Measurements from ENCODE around the gene SLC35A4. TPM values are rescaled to one million over a fixed set of nuclear protein-coding genes. Genes with fewer than 3 reads are reported as not detected.
"Not testable (repeated sequence)": the region's sequence is repeated elsewhere in the genome, so short reads cannot be mapped to it uniquely, and the experiment has no call there.

Gene SLC35A4
- total RNA-seq, 1 donor from 2014 or later, result 21.4 TPM

GRCh38 chr5:140598836-140599235 lies 34.2 kb downstream of the SLC35A4 start:
- Histone ChIP-seq H3K4me3 (no peak overlapping the region), H3K4me1 (no peaks in the 10 kb centered on the region), H3K36me3 (no peaks in the 10 kb centered on the region), H3K9me3 (no peaks in the 10 kb centered on the region), H3K27me3 (no peaks in the 10 kb centered on the region), H3K27ac (no peak overlapping the region)
- intact Hi-C loops (cut with DNase I), result no loop called here
- TF ChIP-seq POLR2A (IDR thresholded peaks at IDR 0.05), result no peak
- TF ChIP-seq POLR2AphosphoS5 (IDR thresholded peaks at IDR 0.05; ENCODE audit: insufficient read depth in 1 of 2, low read depth in 1 of 2), result no peak
- TF ChIP-seq CTCF (IDR thresholded peaks at IDR 0.05), result no peak
- DNase-seq (ENCODE audit: extremely low spot score in 2 of 2), result no peak

DNA sequence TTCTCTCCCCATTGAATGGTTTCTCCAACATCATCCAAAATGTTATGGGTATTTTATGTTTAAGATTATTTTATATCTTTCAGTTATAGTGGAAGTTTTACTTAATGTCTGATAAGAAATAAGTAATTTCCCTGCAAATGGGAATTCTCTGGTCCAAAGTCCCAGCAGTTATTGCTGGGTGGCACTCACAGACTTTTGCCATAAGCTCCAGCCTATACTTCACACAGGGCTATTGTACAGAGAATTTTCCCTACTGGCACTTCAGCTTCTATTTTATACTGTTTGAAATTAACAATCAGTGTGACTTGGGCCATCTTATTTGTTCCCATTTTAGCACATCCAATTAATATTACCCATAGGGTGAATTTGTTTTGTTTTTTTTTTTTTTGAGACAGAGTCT lies 35.5 kb downstream of the SLC35A4 start:
- no peaks in the 10 kb centered on the region for H3K9me3 ChIP-seq
- H3K4me1 ChIP-seq, result no peaks in the 10 kb centered on the region
- H3K27me3 ChIP-seq, result no peaks in the 10 kb centered on the region
- H3K4me3 ChIP-seq, result no peak overlapping the region
- no peak overlapping the region for H3K27ac ChIP-seq
- H3K36me3 ChIP-seq, result no peaks in the 10 kb centered on the region
- TF ChIP-seq POLR2AphosphoS5 (IDR thresholded peaks at IDR 0.05; ENCODE audit: insufficient read depth in 1 of 2, low read depth in 1 of 2) (no peak), POLR2A (IDR thresholded peaks at IDR 0.05) (no peak), CTCF (IDR thresholded peaks at IDR 0.05) (no peak)
- intact Hi-C loops (cut with DNase I), result no loop called here
- no peak for DNase-seq (ENCODE audit: extremely low spot score in 2 of 2)

DNA sequence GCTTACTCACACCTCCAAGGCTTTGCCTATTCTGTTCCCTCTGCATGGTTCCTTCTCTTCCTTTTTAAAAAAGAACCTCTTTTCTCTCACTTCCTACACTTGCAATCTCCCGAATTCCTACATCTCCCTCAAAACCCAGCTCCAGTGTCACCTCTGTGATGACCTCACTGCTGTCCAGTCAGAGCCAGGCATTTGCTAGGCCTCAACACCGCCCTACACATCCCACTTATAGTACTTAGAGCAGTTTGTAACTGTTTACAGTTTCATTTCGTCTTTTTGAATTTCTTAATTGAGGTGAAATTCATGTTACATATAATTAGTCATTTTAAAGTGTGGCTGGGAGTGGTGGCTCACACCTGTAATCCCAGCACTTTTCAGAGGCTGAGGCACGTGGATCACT lies 37.5 kb downstream of the SLC35A4 start:
- no peak for TF ChIP-seq POLR2A (IDR thresholded peaks at IDR 0.05)
- no peak for TF ChIP-seq CTCF (IDR thresholded peaks at IDR 0.05)
- TF ChIP-seq POLR2AphosphoS5 (IDR thresholded peaks at IDR 0.05; ENCODE audit: insufficient read depth in 1 of 2, low read depth in 1 of 2), result no peak
- Histone ChIP-seq H3K27ac (no peak overlapping the region), H3K27me3 (no peaks in the 10 kb centered on the region), H3K36me3 (no peaks in the 10 kb centered on the region), H3K4me3 (no peak overlapping the region), H3K9me3 (no peaks in the 10 kb centered on the region), H3K4me1 (no peaks in the 10 kb centered on the region)
- no peak for DNase-seq (ENCODE audit: extremely low spot score in 2 of 2)
- intact Hi-C loops (cut with DNase I), result no loop called here

DNA sequence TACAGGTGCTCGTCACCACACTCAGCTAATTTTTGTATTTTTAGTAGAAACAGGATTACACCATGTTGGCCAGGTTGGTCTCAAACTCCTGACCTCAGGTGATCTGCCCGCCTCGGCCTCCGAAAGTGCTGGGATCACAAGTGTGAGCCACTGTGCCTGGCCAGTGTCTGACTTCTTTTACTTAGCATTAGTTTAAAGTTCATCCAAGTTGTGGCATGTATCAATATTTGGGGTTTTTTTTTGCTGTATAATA lies 38.7 kb downstream of the SLC35A4 start:
- H3K27ac ChIP-seq; intact Hi-C loops (cut with DNase I); H3K9me3 ChIP-seq; H3K4me3 ChIP-seq; H3K27me3 ChIP-seq; DNase-seq (ENCODE audit: extremely low spot score in 2 of 2); H3K4me1 ChIP-seq; H3K36me3 ChIP-seq: not testable (repeated sequence)

DNA sequence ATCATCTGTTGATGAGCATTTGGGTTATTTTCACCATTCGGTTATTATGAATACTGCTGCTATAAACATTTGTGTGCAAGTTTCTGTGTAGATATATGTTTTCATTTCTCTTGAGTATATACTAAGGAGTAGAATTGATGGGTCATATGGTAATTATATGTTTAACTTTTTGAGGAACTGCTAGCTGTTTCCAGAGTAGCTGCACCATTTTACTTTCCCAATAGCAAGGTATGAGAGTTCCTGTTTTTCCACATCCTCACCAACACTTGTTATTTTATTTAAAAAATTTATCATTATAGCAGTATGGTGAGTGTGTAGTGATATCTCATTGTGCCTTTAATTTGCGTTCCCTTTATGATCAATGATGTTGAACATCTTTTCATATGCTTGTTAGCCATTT lies 39.1 kb downstream of the SLC35A4 start:
- Histone ChIP-seq H3K4me3 (no peak overlapping the region), H3K4me1 (no peaks in the 10 kb centered on the region), H3K36me3 (no peaks in the 10 kb centered on the region), H3K27me3 (no peaks in the 10 kb centered on the region), H3K27ac (no peak overlapping the region), H3K9me3 (no peaks in the 10 kb centered on the region)
- intact Hi-C loops (cut with DNase I), result no loop called here
- no peak for TF ChIP-seq CTCF (IDR thresholded peaks at IDR 0.05)
- no peak for DNase-seq (ENCODE audit: extremely low spot score in 2 of 2)

GRCh38 chr5:140605879-140606278 lies 41.3 kb downstream of the SLC35A4 start:
- intact Hi-C loops (cut with DNase I), result no loop called here
- Histone ChIP-seq H3K27ac (no peak overlapping the region), H3K4me3 (no peak overlapping the region), H3K9me3 (no peaks in the 10 kb centered on the region), H3K27me3 (no peaks in the 10 kb centered on the region), H3K36me3 (no peaks in the 10 kb centered on the region), H3K4me1 (peaks cover 6% of the 10 kb centered on the region)
- DNase-seq (ENCODE audit: extremely low spot score in 2 of 2), result no peak
- TF ChIP-seq POLR2A (IDR thresholded peaks at IDR 0.05) (no peak), CTCF (IDR thresholded peaks at IDR 0.05) (no peak), POLR2AphosphoS5 (IDR thresholded peaks at IDR 0.05; ENCODE audit: insufficient read depth in 1 of 2, low read depth in 1 of 2) (no peak)
